GM19351 (cell line): ENCODE measurements around the gene RPS26.
"Not testable (repeated sequence)": the region's sequence is repeated elsewhere in the genome, so short reads cannot be mapped to it uniquely, and the experiment has no call there.

ENCODE experiments used
- ATAC-seq: cut with Tn5 transposase; IDR thresholded peaks from one replicate; pipeline ENCODE4 v1.9.1; 2021; ENCODE audit warnings: mild to moderate bottlenecking, moderate library complexity; ENCODE audit not compliant: unreplicated experiment

Gene RPS26

DNA sequence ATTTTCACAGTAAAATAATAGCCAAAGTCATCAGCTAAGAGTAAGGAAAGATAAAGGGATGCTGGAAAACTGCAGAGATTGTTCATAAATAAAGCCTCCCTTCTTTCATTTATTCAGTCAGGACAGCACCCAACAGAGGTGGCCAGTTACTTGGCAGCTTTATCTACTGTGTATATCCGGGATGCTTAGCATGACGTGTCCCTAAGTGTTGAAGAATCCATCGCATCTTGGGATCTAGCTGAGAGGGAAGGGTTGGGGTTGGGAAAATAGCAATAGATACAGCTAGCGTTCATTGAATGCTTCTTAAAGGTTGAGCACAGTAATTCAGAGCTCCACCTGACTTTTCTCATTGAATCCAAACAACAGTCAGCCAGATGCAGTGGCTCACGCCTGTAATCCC is 32.7 kb downstream of the RPS26 start:
- no peak for ATAC-seq

DNA sequence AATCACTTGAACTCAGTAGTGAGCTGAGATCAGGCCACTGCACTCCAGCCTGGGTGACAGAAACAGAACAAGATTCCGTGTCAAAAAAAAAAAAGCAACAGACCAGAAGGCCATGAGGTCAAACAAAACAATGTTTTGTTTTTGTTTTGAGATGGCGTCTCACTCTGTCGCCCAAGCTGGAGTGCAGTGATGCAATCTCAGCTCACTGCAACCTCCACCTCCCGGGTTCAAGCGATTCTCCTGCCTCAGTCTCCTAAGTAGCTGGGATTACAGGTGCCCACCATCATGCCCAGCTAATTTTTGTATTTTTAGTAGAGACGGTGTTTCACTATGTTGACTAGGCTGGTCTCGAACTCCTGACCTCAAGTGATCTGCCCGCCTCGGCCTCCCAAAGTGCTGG is 36.2 kb downstream of the RPS26 start:
- ATAC-seq: not testable (repeated sequence)

GRCh38 chr12:56078427-56078826 is 36.7 kb downstream of the RPS26 start:
- ATAC-seq: no peak

DNA sequence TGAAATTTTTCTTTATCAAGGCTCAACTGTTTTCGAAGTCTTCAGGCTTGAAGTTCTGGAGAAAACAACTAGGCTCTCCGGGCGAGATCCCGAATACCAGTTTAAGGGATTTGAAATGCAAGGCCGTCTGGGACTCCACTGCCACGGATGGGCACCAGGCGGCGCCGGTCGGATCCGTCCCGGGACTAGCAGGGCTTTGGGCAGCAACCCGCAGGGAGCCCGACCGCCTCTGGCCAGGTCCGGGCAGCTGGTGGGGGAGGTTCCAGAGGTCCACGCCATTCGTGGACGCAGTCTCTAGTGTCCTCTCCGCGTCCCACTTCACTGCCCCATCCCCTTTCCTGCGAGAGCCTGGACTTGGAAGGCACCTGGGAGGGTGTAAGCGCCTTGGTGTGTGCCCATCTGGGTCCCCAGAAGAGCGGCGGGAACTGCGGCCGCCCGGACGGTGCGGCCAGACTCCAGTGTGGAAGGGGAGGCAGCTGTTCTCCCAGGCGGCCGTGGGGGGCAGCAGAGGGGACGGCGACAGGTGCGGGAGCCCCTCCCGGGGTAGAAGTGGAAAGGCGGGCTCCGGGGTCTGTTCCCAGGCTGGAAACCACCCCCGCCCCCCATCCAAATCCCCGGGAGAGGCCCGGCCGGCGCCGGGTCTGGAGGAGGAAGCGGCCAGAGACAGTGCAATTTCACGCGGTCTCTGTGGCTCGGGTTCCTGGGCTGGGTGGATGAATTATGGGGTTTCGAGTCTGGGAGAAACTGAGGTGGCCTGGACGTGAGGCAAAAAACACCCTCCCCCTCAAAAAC is 37.4 kb downstream of the RPS26 start:
- ATAC-seq: peak; percentile 79

- peak; percentile 33 for ATAC-seq
Observed at GRCh38 chr12:56079723-56080555, 38.2 kb downstream of the RPS26 start, which contains the start of gene ERBB3. ERBB3 (plus strand) TSS chr12:56080165; CDS start chr12:56080301, 136 bp downstream.

- ATAC-seq: no peak
Observed at GRCh38 chr12:56080556-56081138, 38.9 kb downstream of the RPS26 start.

DNA sequence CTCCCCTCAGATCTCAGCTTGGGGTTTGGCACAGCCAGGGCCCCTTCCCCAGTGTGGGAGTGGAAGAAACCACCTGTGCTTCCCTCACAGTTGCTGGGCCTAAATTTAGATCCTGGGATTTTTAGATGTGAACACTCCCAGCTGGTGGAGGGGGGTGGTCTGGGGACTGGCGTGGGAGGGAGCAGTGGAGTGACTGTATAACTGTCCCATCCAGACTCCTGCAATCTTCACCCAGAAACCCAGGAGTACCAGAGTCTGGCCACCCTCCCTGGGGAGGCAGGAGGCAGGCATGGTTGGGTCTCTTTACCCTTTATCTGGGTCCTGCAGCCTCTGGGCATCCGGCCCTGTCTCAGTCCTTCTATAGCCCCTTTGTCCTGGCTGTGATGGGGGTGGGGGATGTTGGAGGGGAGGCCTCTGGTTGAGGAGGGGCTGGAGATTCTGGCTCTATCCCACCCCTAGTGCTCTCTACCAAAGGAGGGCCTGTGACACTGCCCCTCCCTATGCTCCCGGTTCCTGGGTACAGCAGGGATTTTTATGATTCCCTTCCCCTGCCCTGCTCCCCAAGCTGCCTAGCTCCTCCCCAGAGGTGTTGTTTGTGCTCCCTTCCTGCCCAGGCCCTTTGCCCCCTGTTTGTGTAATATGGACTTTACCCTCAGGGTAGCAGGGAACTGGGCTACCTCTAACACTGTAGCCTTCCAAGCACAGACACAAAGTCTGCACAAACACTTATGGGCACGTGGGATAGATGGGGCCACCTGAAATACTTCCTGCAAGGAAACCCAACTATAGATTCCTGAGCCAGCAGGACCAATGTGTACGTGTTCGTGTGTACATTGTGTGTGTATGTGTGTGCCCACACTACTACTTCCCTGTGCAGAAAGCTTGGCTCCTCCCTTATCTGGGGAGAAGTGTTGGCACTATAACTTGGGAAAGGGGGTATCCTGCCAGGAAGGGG is 40.0 kb downstream of the RPS26 start:
- ATAC-seq: no peak

DNA sequence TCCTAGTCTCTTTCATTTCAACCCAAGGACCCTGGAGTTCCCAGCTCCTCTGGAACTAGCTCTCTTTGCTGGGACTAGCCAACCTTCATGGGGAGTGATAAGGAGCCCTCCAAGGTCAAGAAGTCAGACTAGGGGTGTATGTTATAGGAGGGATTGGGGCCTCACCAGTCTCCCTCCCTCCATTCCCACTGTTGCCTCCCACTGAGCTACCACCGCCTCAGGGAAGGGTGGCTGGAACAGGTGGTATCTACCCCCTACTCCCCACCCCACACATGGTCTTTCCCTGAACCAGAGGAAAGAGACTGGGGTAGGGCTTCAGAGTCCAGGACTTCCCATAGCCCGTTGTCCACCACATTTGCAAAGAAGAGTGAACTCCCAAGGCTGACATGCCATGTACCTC is 40.7 kb downstream of the RPS26 start:
- no peak for ATAC-seq

- no peak for ATAC-seq
Observed at GRCh38 chr12:56082967-56083366, 41.2 kb downstream of the RPS26 start.

- no peak for ATAC-seq
Observed at GRCh38 chr12:56084958-56085543, 43.3 kb downstream of the RPS26 start.

DNA sequence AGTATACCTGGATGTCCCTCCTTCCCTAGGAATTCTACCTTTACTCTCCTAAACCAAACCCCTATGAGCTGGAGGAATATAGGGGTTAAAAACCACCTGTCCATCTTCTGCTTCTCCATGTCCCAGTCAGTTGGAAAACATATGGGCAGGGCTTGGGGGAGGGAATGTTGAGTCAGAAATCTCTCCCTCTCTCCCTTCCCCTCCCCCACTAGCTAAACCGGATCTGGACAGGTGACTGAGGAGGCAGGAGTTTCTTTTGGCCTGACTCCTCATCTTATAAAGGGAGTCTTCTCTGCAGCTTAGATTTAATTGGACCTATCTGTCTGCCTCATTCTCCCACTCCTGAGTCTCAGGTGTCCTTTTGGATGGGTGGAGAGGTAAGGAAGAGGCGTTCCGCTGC is 44.4 kb downstream of the RPS26 start:
- no peak for ATAC-seq

- ATAC-seq: no peak
Observed at GRCh38 chr12:56086608-56087007, 44.9 kb downstream of the RPS26 start.

DNA sequence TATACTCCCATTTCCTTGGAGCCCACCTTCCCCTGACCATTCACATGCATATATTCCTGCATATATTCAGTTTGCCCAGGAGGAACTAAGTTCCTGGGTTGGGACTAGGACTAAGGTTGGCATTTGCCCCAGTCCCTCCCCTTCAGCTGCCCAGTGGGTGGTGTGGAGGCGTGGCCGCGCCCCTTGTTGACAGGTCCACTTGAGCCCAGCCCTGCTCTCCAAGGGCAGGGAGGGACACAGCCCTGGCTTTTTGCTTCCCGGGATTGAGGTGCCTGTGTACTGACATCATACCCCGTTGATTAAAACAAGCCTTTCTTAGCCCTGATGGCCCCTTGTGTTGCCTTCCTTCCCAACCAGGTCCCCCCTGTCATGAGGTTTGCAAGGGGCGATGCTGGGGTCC is 45.5 kb downstream of the RPS26 start:
- ATAC-seq: no peak
